H9 (cell line): ENCODE data around the gene EFCAB6. TPM values are rescaled to one million over a fixed set of nuclear protein-coding genes. Genes with fewer than 3 reads are reported as not detected.

Source experiments
- DNase-seq: peaks from one replicate; pipeline ENCODE4 v3.0.0-alpha.2; 2017
- H2AFZ ChIP-seq: one replicate; pipeline ENCODE4 v1.6.1; 2013; ENCODE audit warnings: mild to moderate bottlenecking, low read length, control low read depth, moderate library complexity
- H2AK5ac ChIP-seq: 2 replicates; pipeline ENCODE4 v1.6.1; 2013; ENCODE audit warnings: low read length, control low read depth, mixed read lengths; ENCODE audit not compliant: insufficient read length
- H2BK120ac ChIP-seq: one replicate; pipeline ENCODE4 v1.6.1; 2013; ENCODE audit warnings: low read depth, mild to moderate bottlenecking, low read length, control low read depth, inconsistent platforms; ENCODE audit not compliant: poor library complexity, severe bottlenecking
- H2BK12ac ChIP-seq: 2 replicates; pipeline ENCODE4 v1.6.1; 2013; ENCODE audit warnings: low read length, control low read depth, mixed read lengths, low read depth; ENCODE audit not compliant: insufficient read length
- H2BK15ac ChIP-seq: 2 replicates; pipeline ENCODE4 v1.6.1; 2013; ENCODE audit warnings: low read depth, low read length, control low read depth
- H2BK20ac ChIP-seq: one replicate; pipeline ENCODE4 v1.6.1; 2013; ENCODE audit warnings: low read depth, mild to moderate bottlenecking, low read length, control low read depth, inconsistent platforms; ENCODE audit not compliant: poor library complexity, severe bottlenecking
- H2BK5ac ChIP-seq: 2 replicates; pipeline ENCODE4 v1.6.1; 2013; ENCODE audit warnings: low read length, control low read depth, mixed read lengths; ENCODE audit not compliant: insufficient read length
- H3K14ac ChIP-seq: 2 replicates; pipeline ENCODE4 v1.6.1; 2013; ENCODE audit warnings: low read length, control low read depth; ENCODE audit not compliant: insufficient read depth
- H3K18ac ChIP-seq: 2 replicates; pipeline ENCODE4 v1.6.1; 2013; ENCODE audit warnings: low read depth, mild to moderate bottlenecking, mixed read lengths, low read length, control low read depth; ENCODE audit not compliant: insufficient read length
- H3K23ac ChIP-seq: 2 replicates; pipeline ENCODE4 v1.6.1; 2013; ENCODE audit warnings: low read length, control low read depth, mixed read lengths, low read depth; ENCODE audit not compliant: insufficient read length
- H3K23me2 ChIP-seq: 2 replicates; pipeline ENCODE4 v1.6.1; 2013; ENCODE audit warnings: low read depth, mild to moderate bottlenecking, mixed read lengths, low read length, control low read depth; ENCODE audit not compliant: insufficient read length, poor library complexity, severe bottlenecking
- H3K27ac ChIP-seq: 2 replicates; pipeline ENCODE4 v1.5.1; 2013; ENCODE audit warnings: low read length, control low read depth, mixed read lengths, low read depth; ENCODE audit not compliant: insufficient read length
- H3K27me3 ChIP-seq: 2 replicates; pipeline ENCODE4 v1.6.1; 2013; ENCODE audit warnings: low read length, control low read depth, inconsistent platforms; ENCODE audit not compliant: insufficient read depth
- H3K4ac ChIP-seq: 2 replicates; pipeline ENCODE4 v1.6.1; 2013; ENCODE audit warnings: low read depth, mild to moderate bottlenecking, control low read depth, inconsistent platforms, low read length, moderate library complexity
- H3K4me1 ChIP-seq: 2 replicates; pipeline ENCODE4 v1.6.1; 2013; ENCODE audit warnings: low read length, control low read depth, inconsistent platforms; ENCODE audit not compliant: insufficient read depth
- H3K4me2 ChIP-seq: 2 replicates; pipeline ENCODE4 v1.6.1; 2013; ENCODE audit warnings: low read length, control low read depth, mixed read lengths; ENCODE audit not compliant: insufficient read length, insufficient read depth
- H3K56ac ChIP-seq: 2 replicates; pipeline ENCODE4 v1.6.1; 2013; ENCODE audit warnings: low read depth, mild to moderate bottlenecking, mixed read lengths, low read length, control low read depth; ENCODE audit not compliant: insufficient read length
- H3K79me1 ChIP-seq: 2 replicates; pipeline ENCODE4 v1.6.1; 2013; ENCODE audit warnings: low read depth, mild to moderate bottlenecking, moderate library complexity, low read length, control low read depth, inconsistent platforms; ENCODE audit not compliant: insufficient read depth, poor library complexity, severe bottlenecking
- H3K79me2 ChIP-seq: 2 replicates; pipeline ENCODE4 v1.6.1; 2013; ENCODE audit warnings: low read length, control low read depth, inconsistent platforms; ENCODE audit not compliant: insufficient read depth
- H3K9ac ChIP-seq: 2 replicates; pipeline ENCODE4 v1.6.1; 2013; ENCODE audit warnings: low read length, control low read depth, mixed read lengths; ENCODE audit not compliant: insufficient read length; ENCODE audit errors: extremely low read depth
- H3K9me3 ChIP-seq: one replicate; pipeline ENCODE4 v1.6.1; 2013; ENCODE audit warnings: low read depth, low read length, inconsistent platforms; ENCODE audit not compliant: control insufficient read depth
- H3T11ph ChIP-seq: one replicate; pipeline ENCODE4 v1.6.1; 2013; ENCODE audit warnings: mild to moderate bottlenecking, low read length, control low read depth, inconsistent platforms
- H4K20me1 ChIP-seq: one replicate; pipeline ENCODE4 v1.6.1; 2013; ENCODE audit not compliant: control insufficient read depth, insufficient read length, insufficient read depth
- H4K5ac ChIP-seq: 2 replicates; pipeline ENCODE4 v1.6.1; 2013; ENCODE audit warnings: low read depth, mild to moderate bottlenecking, mixed read lengths, low read length, control low read depth; ENCODE audit not compliant: insufficient read length
- H4K8ac ChIP-seq: replicated peaks from 2 replicates; pipeline ENCODE4 v1.6.1; 2013; ENCODE audit warnings: low read length, control low read depth, mixed read lengths, low read depth; ENCODE audit not compliant: insufficient read length
- H4K91ac ChIP-seq: 2 replicates; pipeline ENCODE4 v1.6.1; 2013; ENCODE audit warnings: low read depth, mild to moderate bottlenecking, moderate library complexity, mixed read lengths, low read length, control low read depth; ENCODE audit not compliant: insufficient read length
- H3K27ac Mint-ChIP-seq, 3 experiments: 2 replicates in 2 of 3; 3 replicates in 1 of 3; pipeline ENCODE4 v1.8.0; 2020 to 2021; ENCODE audit warnings: mixed read lengths in 3 of 3, mild to moderate bottlenecking in 1 of 3, moderate library complexity in 1 of 3
- H3K27me3 Mint-ChIP-seq: 2 replicates; pipeline ENCODE4 v1.8.0; 2021; ENCODE audit warnings: low read depth, mild to moderate bottlenecking, moderate library complexity, mixed read lengths
- H3K36me3 Mint-ChIP-seq, 3 experiments: 2 replicates in 2 of 3; 3 replicates in 1 of 3; pipeline ENCODE4 v1.8.0; 2020 to 2021; ENCODE audit warnings: low read depth in 3 of 3, mixed read lengths in 3 of 3; ENCODE audit not compliant: insufficient read depth in 1 of 3
- H3K4me1 Mint-ChIP-seq, 2 experiments: 2 replicates each; pipeline ENCODE4 v1.8.0; 2020; ENCODE audit warnings: mixed read lengths in 2 of 2
- H3K4me3 Mint-ChIP-seq, 2 experiments: 2 replicates in 1 of 2; 3 replicates in 1 of 2; pipeline ENCODE4 v1.8.0; 2020 to 2021; ENCODE audit warnings: mild to moderate bottlenecking in 2 of 2, mixed read lengths in 2 of 2, moderate library complexity in 1 of 2
- H3K9me3 Mint-ChIP-seq, 2 experiments: 2 replicates in 1 of 2; 3 replicates in 1 of 2; pipeline ENCODE4 v1.8.0; 2020; ENCODE audit warnings: mild to moderate bottlenecking in 2 of 2, mixed read lengths in 2 of 2, moderate library complexity in 1 of 2
- CTCF ChIP-seq: fragments of 200-600 bp; sonication (generic); conservative IDR thresholded peaks from 3 replicates; pipeline ENCODE4 v1.8.0; 2021; ENCODE audit warnings: antibody characterized with exemption, mild to moderate bottlenecking
- total RNA-seq: library from RNA; stranded (reverse); gene quantifications from 2 replicates; pipeline ENCODE4 v1.2.1, GENCODE V29; 2021

EFCAB6 gene
- total RNA-seq, 1 experiment from 2014 or later, result 0.31 TPM

GRCh38 chr22:43508489-43508888, 303.6 kb downstream of the EFCAB6 start:
- no peak overlapping the region for H3K27ac ChIP-seq
- no peak overlapping the region for H3K56ac ChIP-seq
- H2AK5ac ChIP-seq, result no peak overlapping the region
- H3K23ac ChIP-seq, result no peak overlapping the region
- H3K23me2 ChIP-seq, result no peaks in the 10 kb centered on the region
- no peaks in the 10 kb centered on the region for H3K79me1 ChIP-seq
- H3K9ac ChIP-seq, result no peak overlapping the region
- no peak for DNase-seq
- no peak overlapping the region for H4K91ac ChIP-seq
- no peak overlapping the region for H3K4me2 ChIP-seq
- TF ChIP-seq CTCF, result no peak
- H3K36me3 Mint-ChIP-seq, result no peaks in the 10 kb centered on the region; a peak in 1 of 7 replicates
- no peak overlapping the region for H3T11ph ChIP-seq
- no peak overlapping the region for H2BK120ac ChIP-seq
- no peaks in the 10 kb centered on the region for H3K9me3 ChIP-seq
- H3K4me1 ChIP-seq, result no peaks in the 10 kb centered on the region
- peaks cover 3% of the 10 kb centered on the region in 2 experiments; a peak in 2 of 5 replicates for H3K9me3 Mint-ChIP-seq
- H2BK12ac ChIP-seq, result no peak overlapping the region
- no peak overlapping the region for H3K4ac ChIP-seq
- H4K5ac ChIP-seq, result no peak overlapping the region
- no peak overlapping the region for H4K8ac ChIP-seq
- no peak overlapping the region for H2BK5ac ChIP-seq
- H3K27me3 Mint-ChIP-seq, result no peaks in the 10 kb centered on the region; the same call in 1 of the 2 replicates
- H4K20me1 ChIP-seq, result no peaks in the 10 kb centered on the region
- no peak overlapping the region for H2AFZ ChIP-seq
- no peak overlapping the region for H3K27ac Mint-ChIP-seq
- no peaks in the 10 kb centered on the region for H3K79me2 ChIP-seq
- no peak overlapping the region for H3K4me3 Mint-ChIP-seq
- H3K27me3 ChIP-seq, result no peaks in the 10 kb centered on the region
- no peak overlapping the region for H3K18ac ChIP-seq
- H3K4me1 Mint-ChIP-seq, result no peaks in the 10 kb centered on the region
- no peak overlapping the region for H2BK15ac ChIP-seq
- no peak overlapping the region for H3K14ac ChIP-seq
- no peak overlapping the region for H2BK20ac ChIP-seq
